Measurements from ENCODE around the gene VPS72. TPM values are rescaled to one million over a fixed set of nuclear protein-coding genes. Genes with fewer than 3 reads are reported as not detected.

VPS72 gene
- total RNA-seq, 1 donor from 2014 or later: 134 TPM

DNA sequence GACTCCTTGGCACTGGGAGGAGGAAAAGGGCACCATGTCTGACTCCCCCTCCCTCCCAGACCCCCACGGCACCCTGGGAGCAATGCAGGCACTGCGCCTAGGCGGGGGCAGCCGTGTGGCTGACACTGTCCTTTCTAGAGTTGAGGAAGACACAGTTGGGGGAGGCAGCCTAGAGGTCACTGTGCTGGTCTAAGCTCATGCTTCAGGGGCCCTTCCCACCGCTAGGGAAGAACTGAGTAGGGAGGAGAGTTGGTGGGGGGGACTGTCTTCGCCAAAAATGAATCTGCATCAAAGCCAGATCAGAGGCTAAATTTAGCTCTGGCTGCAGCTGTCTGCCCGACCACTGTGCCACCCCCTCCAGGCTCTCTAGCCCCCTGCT is 47.0 kb downstream of the VPS72 start:
- H3K4me1 Mint-ChIP-seq: peaks cover 34% of the 10 kb centered on the region
- TF ChIP-seq, protein P1, sequence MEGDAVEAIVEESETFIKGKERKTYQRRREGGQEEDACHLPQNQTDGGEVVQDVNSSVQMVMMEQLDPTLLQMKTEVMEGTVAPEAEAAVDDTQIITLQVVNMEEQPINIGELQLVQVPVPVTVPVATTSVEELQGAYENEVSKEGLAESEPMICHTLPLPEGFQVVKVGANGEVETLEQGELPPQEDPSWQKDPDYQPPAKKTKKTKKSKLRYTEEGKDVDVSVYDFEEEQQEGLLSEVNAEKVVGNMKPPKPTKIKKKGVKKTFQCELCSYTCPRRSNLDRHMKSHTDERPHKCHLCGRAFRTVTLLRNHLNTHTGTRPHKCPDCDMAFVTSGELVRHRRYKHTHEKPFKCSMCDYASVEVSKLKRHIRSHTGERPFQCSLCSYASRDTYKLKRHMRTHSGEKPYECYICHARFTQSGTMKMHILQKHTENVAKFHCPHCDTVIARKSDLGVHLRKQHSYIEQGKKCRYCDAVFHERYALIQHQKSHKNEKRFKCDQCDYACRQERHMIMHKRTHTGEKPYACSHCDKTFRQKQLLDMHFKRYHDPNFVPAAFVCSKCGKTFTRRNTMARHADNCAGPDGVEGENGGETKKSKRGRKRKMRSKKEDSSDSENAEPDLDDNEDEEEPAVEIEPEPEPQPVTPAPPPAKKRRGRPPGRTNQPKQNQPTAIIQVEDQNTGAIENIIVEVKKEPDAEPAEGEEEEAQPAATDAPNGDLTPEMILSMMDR (conservative IDR thresholded peaks at IDR 0.05): no peak
- peak overlapping the region; percentile 88 for H3K4me3 Mint-ChIP-seq
- no peaks in the 10 kb centered on the region for H3K36me3 Mint-ChIP-seq (ENCODE audit: low read depth)
- no peaks in the 10 kb centered on the region for H3K9me3 Mint-ChIP-seq
- H3K27ac Mint-ChIP-seq (ENCODE audit: unreplicated experiment): no peak overlapping the region
- H3K27me3 Mint-ChIP-seq (ENCODE audit: low read depth): peaks cover 3% of the 10 kb centered on the region
- no peak for DNase-seq (ENCODE audit: low read depth, low spot score)

DNA sequence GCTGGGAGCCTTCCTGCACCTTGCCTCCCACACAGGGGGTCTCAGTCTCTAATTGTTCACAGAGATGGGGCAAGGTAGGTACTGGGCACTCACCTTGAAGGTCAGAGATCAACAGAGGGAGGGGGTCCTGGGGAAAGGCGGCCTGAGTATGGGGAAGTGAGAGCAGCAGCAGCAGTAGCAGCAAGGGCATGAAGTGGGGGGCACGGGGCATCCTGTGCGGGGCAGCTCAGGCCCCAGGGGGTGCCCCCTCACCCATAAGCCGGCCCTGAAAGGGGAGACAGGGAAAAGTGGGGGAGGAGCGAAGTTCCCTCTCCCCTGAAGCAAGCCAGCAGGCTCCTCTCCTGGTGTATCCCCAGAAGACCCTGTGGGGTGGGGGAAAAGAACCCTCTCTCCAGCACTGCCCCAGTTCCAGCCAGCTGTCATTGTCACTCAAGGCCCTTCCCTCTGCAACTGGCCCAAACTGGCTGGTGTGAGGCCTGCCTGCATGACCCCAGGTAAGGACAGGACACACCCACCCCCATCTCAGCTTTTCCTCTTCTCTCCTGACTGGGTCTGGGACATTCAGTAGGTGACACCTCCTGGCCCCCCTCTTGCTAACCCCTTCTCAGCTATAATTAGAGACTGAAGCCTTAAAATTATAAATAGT is 47.5 kb downstream of the VPS72 start:
- H3K9me3 Mint-ChIP-seq: no peaks in the 10 kb centered on the region
- H3K27me3 Mint-ChIP-seq (ENCODE audit: low read depth): peaks cover under 1% of the 10 kb centered on the region
- TF ChIP-seq, protein P1 (conservative IDR thresholded peaks at IDR 0.05): no peak
- no peak for DNase-seq (ENCODE audit: low read depth, low spot score)
- H3K36me3 Mint-ChIP-seq (ENCODE audit: low read depth): no peaks in the 10 kb centered on the region
- no peak overlapping the region for H3K4me3 Mint-ChIP-seq
- peaks cover 34% of the 10 kb centered on the region for H3K4me1 Mint-ChIP-seq
- no peak overlapping the region for H3K27ac Mint-ChIP-seq (ENCODE audit: unreplicated experiment)

DNA sequence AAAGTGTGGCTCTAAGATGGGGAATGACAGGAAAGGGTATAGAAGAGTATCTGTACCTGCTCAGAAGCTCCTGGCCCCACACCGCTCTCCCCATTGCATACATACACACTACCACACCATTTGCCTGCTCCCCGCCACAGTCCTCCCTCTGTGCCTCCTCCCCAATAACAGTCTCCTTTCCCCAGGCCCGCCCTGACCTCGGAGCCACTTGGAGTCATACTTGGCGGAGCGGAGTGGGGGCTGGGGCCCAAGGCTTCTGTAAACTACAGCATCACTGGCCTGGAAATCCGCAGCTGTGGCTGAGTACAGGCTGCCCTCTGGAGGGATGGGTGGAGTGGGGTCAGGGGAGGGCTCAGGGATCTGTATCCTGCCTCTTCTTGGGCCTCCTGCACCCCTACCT is 52.2 kb downstream of the VPS72 start:
- Mint-ChIP-seq H3K4me1 (no peaks in the 10 kb centered on the region), H3K9me3 (no peaks in the 10 kb centered on the region), H3K27me3 (ENCODE audit: low read depth) (peaks cover 12% of the 10 kb centered on the region), H3K27ac (ENCODE audit: unreplicated experiment) (no peak overlapping the region), H3K36me3 (ENCODE audit: low read depth) (peaks cover 14% of the 10 kb centered on the region), H3K4me3 (no peak overlapping the region)
- TF ChIP-seq, protein P1 (conservative IDR thresholded peaks at IDR 0.05): no peak
- no peak for DNase-seq (ENCODE audit: low read depth, low spot score)

DNA sequence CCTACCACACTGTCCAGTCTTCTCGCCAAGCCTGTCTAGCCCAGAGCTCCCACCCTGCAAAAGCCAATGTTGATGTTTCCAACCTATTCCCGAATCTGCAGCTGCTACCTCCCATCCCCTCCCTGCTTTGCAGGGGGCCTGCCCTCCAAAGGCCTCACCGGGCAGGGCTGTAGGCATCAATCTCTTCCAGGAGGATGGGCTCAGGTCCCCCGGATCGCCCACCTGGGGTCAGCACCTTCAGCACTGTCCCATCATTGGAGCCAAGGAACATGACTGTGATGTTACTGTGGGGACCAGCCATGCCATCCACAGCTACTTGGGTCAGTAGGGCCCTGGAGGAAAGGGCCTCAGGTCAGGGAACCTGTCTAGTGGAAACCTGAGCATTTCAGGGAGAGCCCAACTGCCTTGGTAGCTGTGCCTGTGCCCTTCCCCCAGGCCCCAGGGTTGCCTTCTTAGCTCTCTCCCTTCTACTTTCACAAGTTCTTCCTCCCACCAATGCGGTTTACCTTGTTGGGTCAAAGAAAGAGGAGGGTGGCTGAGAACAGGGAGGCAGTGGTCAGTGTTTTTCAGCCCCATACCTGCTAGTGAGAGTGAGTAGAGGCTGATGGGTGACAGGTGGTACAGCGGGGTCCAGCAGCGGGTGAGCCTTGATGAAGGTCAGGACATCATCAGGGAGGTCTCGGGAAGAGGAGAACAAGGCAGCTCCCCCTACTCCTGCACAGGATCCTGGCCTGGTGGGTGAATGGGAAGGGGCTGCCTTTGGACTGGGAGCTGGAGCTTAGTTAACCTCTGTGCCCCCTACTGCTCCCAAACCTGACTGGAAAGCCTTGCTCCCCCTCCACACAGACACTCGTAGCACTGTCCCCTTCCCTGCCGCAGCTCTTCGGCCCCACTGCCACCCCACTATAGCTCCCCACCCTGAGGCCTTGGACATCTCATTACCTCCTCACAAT is 54.3 kb downstream of the VPS72 start:
- TF ChIP-seq, protein P1 (conservative IDR thresholded peaks at IDR 0.05): no peak
- peaks cover 11% of the 10 kb centered on the region for H3K4me1 Mint-ChIP-seq
- DNase-seq (ENCODE audit: low read depth, low spot score): no peak
- H3K36me3 Mint-ChIP-seq (ENCODE audit: low read depth): peaks cover 14% of the 10 kb centered on the region
- no peaks in the 10 kb centered on the region for H3K9me3 Mint-ChIP-seq
- H3K27ac Mint-ChIP-seq (ENCODE audit: unreplicated experiment): no peak overlapping the region
- H3K27me3 Mint-ChIP-seq (ENCODE audit: low read depth): peaks cover 28% of the 10 kb centered on the region
- no peak overlapping the region for H3K4me3 Mint-ChIP-seq

DNA sequence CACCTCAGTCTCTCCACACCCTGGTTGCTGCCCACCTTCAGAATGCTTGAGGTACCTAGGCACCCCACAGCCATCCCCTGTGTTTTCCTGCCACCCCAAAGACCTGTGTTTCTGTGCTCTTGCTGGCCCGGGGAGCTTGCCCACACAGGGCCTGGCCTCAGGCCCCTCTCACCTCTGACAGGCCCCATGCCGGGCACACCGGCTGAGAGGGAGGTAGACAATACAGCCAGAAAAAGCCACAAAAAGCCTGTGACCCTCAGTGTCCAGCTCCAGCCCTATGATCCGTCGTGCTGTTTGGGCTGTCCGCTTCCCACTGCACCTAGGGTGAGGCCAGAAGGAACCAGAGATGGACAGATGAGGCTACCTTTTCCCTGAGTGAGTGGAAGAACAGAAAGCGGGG is 55.0 kb downstream of the VPS72 start:
- Mint-ChIP-seq H3K27ac (ENCODE audit: unreplicated experiment) (peak overlapping the region; percentile 27), H3K36me3 (ENCODE audit: low read depth) (peaks cover 14% of the 10 kb centered on the region), H3K27me3 (ENCODE audit: low read depth) (peaks cover 33% of the 10 kb centered on the region), H3K4me1 (peaks cover 15% of the 10 kb centered on the region), H3K9me3 (no peaks in the 10 kb centered on the region), H3K4me3 (no peak overlapping the region)
- DNase-seq (ENCODE audit: low read depth, low spot score): no peak
- TF ChIP-seq, protein P1 (conservative IDR thresholded peaks at IDR 0.05): no peak
